PC-9 (cell line): ENCODE data around the gene ARFGEF3. TPM values are rescaled to one million over a fixed set of nuclear protein-coding genes. Genes with fewer than 3 reads are reported as not detected.

Source experiments
- BruUV-seq: library from RNA; stranded (reverse); fragments of 400-500 nt; replicated peaks from 2 replicates; lab custom pipeline; 2021; lab: Mats Ljungman, UMichigan
- CTCF ChIA-PET: fragments of 300-600 bp; sonication (Branson Sonifier 250); formaldehyde crosslinking; loops from one replicate; lab custom pipeline; 2022; ENCODE audit warnings: antibody characterized with exemption; lab: Charles Lee
- POLR2A ChIA-PET: fragments of 300-600 bp; sonication (Branson Sonifier 250); formaldehyde crosslinking; loops from one replicate; lab custom pipeline; 2022; ENCODE audit warnings: antibody characterized with exemption; ENCODE audit not compliant: unreplicated experiment; lab: Charles Lee
- DNase-seq, 2 experiments: peaks; one replicate each; pipeline versions ENCODE4 v3.0.0 to v3.0.0-alpha.2; 2015 to 2022; ENCODE audit warnings: mixed read lengths in 1 of 2
- H2AFZ ChIP-seq: fragments of 200-600 bp; sonication (generic); 2 replicates; pipeline ENCODE4 v1.8.1; 2017; ENCODE audit warnings: antibody characterized with exemption
- H3F3A ChIP-seq: fragments of 200-600 bp; sonication (generic); 2 replicates; pipeline ENCODE4 v1.8.1; 2017; ENCODE audit warnings: antibody characterized with exemption, mild to moderate bottlenecking, low read depth; ENCODE audit not compliant: insufficient read depth
- H3K27ac ChIP-seq: fragments of 200-600 bp; sonication (generic); 2 replicates; pipeline ENCODE4 v1.6.1; 2016; ENCODE audit warnings: mixed run types
- H3K27me3 ChIP-seq: fragments of 200-600 bp; sonication (generic); 2 replicates; pipeline ENCODE4 v1.6.1; 2016; ENCODE audit warnings: low read depth, mixed run types; ENCODE audit not compliant: insufficient read depth
- H3K36me3 ChIP-seq: fragments of 200-600 bp; sonication (generic); 2 replicates; pipeline ENCODE4 v1.6.1; 2016; ENCODE audit warnings: low read depth, mixed run types
- H3K4me1 ChIP-seq: fragments of 200-600 bp; sonication (generic); replicated peaks from 2 replicates; pipeline ENCODE4 v1.6.1; 2016; ENCODE audit warnings: mixed run types; ENCODE audit not compliant: insufficient read depth
- H3K4me2 ChIP-seq: fragments of 200-600 bp; sonication (generic); 2 replicates; pipeline ENCODE4 v1.6.1; 2017; ENCODE audit warnings: mixed run types
- H3K4me3 ChIP-seq: fragments of 200-600 bp; sonication (generic); 2 replicates; pipeline ENCODE4 v1.6.1; 2016; ENCODE audit warnings: mixed run types
- H3K79me2 ChIP-seq: fragments of 200-600 bp; sonication (generic); 2 replicates; pipeline ENCODE4 v1.6.1; 2017; ENCODE audit warnings: low read depth, mixed run types
- H3K9me2 ChIP-seq: fragments of 200-600 bp; sonication (generic); 2 replicates; pipeline ENCODE4 v1.8.1; 2017; ENCODE audit warnings: mild to moderate bottlenecking; ENCODE audit not compliant: insufficient read depth
- H3K9me3 ChIP-seq: fragments of 200-600 bp; sonication (generic); 2 replicates; pipeline ENCODE4 v1.8.1; 2016; ENCODE audit warnings: low read depth; ENCODE audit not compliant: insufficient read depth
- H4K20me1 ChIP-seq: fragments of 200-600 bp; sonication (generic); 2 replicates; pipeline ENCODE4 v1.8.1; 2017; ENCODE audit not compliant: insufficient read depth
- CTCF ChIP-seq: fragments of 200-600 bp; sonication (generic); conservative IDR thresholded peaks from 2 replicates; pipeline ENCODE4 v1.6.1; 2017; ENCODE audit warnings: mixed run types, antibody characterized with exemption, mild to moderate bottlenecking, moderate library complexity
- EZH2 ChIP-seq: fragments of 200-600 bp; sonication (generic); IDR thresholded peaks from 2 replicates; pipeline ENCODE4 v1.8.0; 2017; ENCODE audit warnings: antibody characterized with exemption, low read depth
- intact Hi-C: fragments of 100-400 bp; cut with micrococcal nuclease; formaldehyde crosslinking; loops from one replicate; pipeline ENCODE4 v1.10.0; 2022; ENCODE audit not compliant: unreplicated experiment
- total RNA-seq: library from RNA; stranded (reverse); gene quantifications from 2 replicates; pipeline ENCODE4 v1.2.3, GENCODE V29; 2021

The ARFGEF3 gene
- total RNA-seq, 1 experiment from 2014 or later = 9.9 TPM

- no peaks in the 10 kb centered on the region for H3K36me3 ChIP-seq
- no peaks in the 10 kb centered on the region for H3K9me2 ChIP-seq
- no peak for TF ChIP-seq EZH2
- TF ChIP-seq CTCF = no peak
- DNase-seq = peak in 1 of 2 experiments; percentile 46
- no peak overlapping the region for H3K4me3 ChIP-seq
- no peak overlapping the region for H3K27ac ChIP-seq
- H3K79me2 ChIP-seq = no peaks in the 10 kb centered on the region
- no peaks in the 10 kb centered on the region for H4K20me1 ChIP-seq
- ChIA-PET POLR2A (interaction anchor here (0.6 kb wide), 1 partner anchor 64 kb away, joined by 3 read pairs; no protein-coding TSS in a partner anchor), CTCF (no interaction called here)
- intact Hi-C loops = no loop called here
- H3K4me2 ChIP-seq = no peak overlapping the region
- no peaks in the 10 kb centered on the region; the same call in 1 of the 2 replicates for H3F3A ChIP-seq
- no peaks in the 10 kb centered on the region for H3K27me3 ChIP-seq
- H3K4me1 ChIP-seq = no peaks in the 10 kb centered on the region
- BruUV-seq = no TSS peak
- H3K9me3 ChIP-seq = no peaks in the 10 kb centered on the region
- no peak overlapping the region for H2AFZ ChIP-seq
Measured at GRCh38 chr6:138346302-138347195, 184.8 kb downstream of the ARFGEF3 start.

GRCh38 chr6:138347864-138348263 is 186.1 kb downstream of the ARFGEF3 start:
- Histone ChIP-seq H3K79me2 (no peaks in the 10 kb centered on the region), H3K4me2 (no peak overlapping the region), H3K4me1 (no peaks in the 10 kb centered on the region), H3K9me3 (no peaks in the 10 kb centered on the region), H3K27ac (no peak overlapping the region), H3K27me3 (no peaks in the 10 kb centered on the region), H3K9me2 (no peaks in the 10 kb centered on the region), H4K20me1 (no peaks in the 10 kb centered on the region), H2AFZ (no peak overlapping the region), H3K36me3 (no peaks in the 10 kb centered on the region), H3F3A (no peaks in the 10 kb centered on the region; the same call in 1 of the 2 replicates), H3K4me3 (no peak overlapping the region)
- intact Hi-C loops = no loop called here
- POLR2A ChIA-PET = no interaction called here
- CTCF ChIA-PET = no interaction called here
- DNase-seq = no peak
- BruUV-seq = no TSS peak
- TF ChIP-seq CTCF (no peak), EZH2 (no peak)

- H3K4me1 ChIP-seq = no peaks in the 10 kb centered on the region
- DNase-seq = no peak
- H3K27me3 ChIP-seq = no peaks in the 10 kb centered on the region
- H3K79me2 ChIP-seq = no peaks in the 10 kb centered on the region
- H3K4me2 ChIP-seq = no peak overlapping the region
- H4K20me1 ChIP-seq = no peaks in the 10 kb centered on the region
- no peaks in the 10 kb centered on the region for H3K36me3 ChIP-seq
- intact Hi-C loops = no loop called here
- no peaks in the 10 kb centered on the region; the same call in 1 of the 2 replicates for H3F3A ChIP-seq
- ChIA-PET POLR2A (no interaction called here), CTCF (no interaction called here)
- no peaks in the 10 kb centered on the region for H3K9me3 ChIP-seq
- H3K27ac ChIP-seq = no peak overlapping the region
- no peak for TF ChIP-seq CTCF
- TF ChIP-seq EZH2 = no peak
- no TSS peak for BruUV-seq
- H2AFZ ChIP-seq = no peak overlapping the region
- no peaks in the 10 kb centered on the region for H3K9me2 ChIP-seq
- H3K4me3 ChIP-seq = no peak overlapping the region
Measured at GRCh38 chr6:138349891-138350290, 188.2 kb downstream of the ARFGEF3 start.
